Mononuclear cell (primary cell): ENCODE data around the gene TFEB. TPM values are rescaled to one million over a fixed set of nuclear protein-coding genes. Genes with fewer than 3 reads are reported as not detected.

Experiments used
- H3K27me3 ChIP-seq: 2 replicates; pipeline ENCODE4 v1.6.0; 2011; ENCODE audit warnings: low read length, control low read depth; ENCODE audit not compliant: insufficient read depth
- H3K4me1 ChIP-seq: 2 replicates; pipeline ENCODE4 v1.5.1; 2011; ENCODE audit warnings: mild to moderate bottlenecking, low read length, control low read depth; ENCODE audit not compliant: insufficient read depth
- H3K4me3 ChIP-seq: 2 replicates; pipeline ENCODE4 v1.5.1; 2011; ENCODE audit warnings: mild to moderate bottlenecking, low read length, moderate library complexity
- H3K9me3 ChIP-seq: 2 replicates; pipeline ENCODE4 v1.5.1; 2011; ENCODE audit warnings: low read depth, mild to moderate bottlenecking, control low read depth, low read length
- total RNA-seq: library from RNA; depleted of rRNA; stranded (reverse); fragments of >200 nt; gene quantifications from one replicate; pipeline ENCODE4 v1.2.3, GENCODE V29; 2012

Gene TFEB
- total RNA-seq, 1 donor: 18.1 TPM

DNA sequence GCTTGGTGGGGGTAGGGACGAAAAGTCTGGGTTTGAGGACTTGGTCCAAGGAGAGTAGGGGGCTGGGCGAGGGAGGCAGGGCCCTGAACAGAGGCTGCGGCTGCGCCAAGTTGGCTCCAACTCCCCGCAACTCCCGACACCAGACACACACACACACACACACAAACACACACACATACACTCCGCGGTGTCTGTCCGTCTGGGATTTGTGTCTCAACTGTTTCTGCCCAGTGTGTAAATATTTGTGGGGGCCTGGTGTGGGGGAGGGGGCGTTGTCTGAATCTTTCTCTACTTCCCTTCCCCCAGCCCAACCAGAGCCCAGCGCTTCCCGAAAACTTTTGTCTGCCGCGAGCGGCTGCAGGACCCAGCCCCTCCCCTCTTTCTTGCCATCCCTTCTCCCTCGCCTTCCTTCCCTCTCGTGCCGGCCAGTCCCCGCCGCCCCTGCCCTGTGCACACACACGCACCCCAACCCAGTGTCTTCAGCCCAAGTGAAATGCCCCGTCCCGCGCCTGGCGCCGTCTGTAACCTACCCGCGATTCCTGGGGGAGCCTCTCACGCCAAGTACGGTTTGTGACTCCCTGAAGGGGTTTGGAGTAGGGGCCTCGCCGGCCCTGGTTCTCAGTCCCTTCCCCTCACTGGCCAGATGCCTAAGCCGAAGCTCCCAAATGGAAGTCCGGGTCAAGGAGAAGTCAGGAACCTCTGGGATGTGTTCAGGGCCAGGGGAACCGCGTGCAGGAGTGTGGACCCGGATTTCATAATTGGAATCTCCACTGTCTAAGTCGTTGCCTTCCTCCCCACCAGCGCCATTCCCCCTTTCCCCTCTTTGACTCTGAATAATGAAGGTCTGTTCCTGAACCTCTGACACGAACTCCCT lies 96.2 kb downstream of the TFEB start:
- no peak overlapping the region for H3K4me3 ChIP-seq
- peaks cover 4% of the 10 kb centered on the region for H3K4me1 ChIP-seq
- H3K9me3 ChIP-seq: no peaks in the 10 kb centered on the region
- H3K27me3 ChIP-seq: peaks cover 38% of the 10 kb centered on the region

DNA sequence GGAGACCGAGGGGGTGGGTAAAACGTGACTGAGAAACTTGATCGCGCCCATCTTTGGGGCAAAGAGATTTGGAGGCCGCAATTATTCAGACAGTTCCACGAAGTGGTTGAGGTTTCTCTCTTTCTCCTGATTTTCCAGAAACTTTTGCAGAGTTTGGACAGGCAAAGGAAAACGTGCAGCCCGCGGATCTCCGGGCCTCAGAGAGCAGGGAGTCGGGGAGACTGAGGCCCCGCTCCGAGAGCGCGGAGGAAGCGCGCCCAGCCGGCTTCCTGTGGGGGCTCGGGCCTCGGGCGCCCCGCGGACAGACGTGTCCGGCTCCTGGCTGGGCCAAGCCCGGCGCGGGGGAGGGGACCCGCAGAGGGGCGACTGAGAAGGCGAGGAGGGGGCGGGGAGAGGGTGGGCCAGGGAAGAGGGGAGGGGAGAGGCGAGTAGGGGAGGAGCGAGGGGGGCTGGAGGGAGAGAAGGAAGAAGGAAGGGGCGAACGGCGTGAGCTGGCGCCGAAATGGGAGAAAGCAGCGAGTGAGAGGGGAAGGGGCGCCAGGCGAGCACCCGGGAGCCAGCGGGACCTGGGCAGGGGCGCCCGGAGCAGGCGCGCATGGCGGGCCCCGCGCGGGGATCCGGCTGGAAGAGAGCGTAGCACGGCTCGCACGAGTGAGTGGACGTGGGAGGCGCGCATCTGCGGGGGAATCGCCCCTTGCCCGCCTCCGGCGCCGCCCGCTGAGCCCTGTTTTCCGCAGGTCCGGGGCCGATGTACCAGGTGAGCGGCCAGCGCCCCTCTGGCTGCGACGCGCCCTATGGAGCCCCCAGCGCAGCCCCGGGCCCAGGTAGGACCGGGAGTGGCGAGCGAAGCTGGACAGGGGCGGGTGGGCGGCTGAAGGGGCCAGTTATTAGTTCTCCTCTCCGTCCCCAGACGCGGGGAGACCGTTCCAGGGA lies 97.1 kb downstream of the TFEB start, which contains the start of gene MDFI:
TSS of gene MDFI (plus strand) at position 467 of the 933 bp plus-strand sequence. CDS start at position 749, 282 bp downstream.
- Histone ChIP-seq H3K27me3 (peaks cover 38% of the 10 kb centered on the region), H3K4me3 (no peak within 1 kb of the TSS), H3K4me1 (peaks cover 4% of the 10 kb centered on the region), H3K9me3 (no peaks in the 10 kb centered on the region)

DNA sequence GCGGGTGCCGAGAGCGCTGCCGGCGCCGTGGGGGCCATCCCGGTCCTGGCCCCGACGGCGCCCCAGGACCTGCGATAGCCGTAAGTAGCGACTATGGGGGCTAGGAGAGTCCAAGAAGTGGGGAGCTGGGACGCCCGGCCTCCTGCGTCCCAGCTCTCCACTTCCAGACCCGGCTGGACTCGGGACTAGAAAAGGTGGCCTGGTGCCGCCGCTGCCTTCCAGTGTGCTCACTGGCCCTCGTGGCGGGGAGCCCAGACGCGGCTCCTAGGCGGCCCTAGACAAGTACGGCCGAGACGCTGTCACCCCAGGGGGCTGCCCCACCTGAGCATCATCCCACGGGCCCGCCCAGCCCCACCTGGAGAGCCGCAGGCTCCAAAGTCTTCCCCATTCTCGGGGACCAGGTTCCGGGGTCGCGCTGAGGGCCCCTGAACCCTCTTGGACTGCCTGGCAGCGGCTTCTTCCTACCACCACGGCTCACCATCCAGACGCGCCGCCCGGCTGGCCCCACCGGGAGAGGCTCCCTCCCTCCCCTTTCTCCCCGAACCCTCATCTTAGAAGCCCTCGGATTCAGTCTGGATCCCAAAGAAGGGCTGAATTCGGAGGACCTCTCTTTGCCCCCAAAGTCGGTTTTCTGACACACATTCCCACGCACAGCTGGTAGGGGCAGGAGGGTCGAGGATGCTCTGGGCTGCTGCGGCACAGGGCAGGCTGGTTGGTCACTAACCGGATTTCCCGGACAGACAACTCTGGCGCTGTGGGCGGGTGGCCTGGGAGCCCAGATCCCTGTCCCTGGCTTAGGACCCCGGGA lies 98.0 kb downstream of the TFEB start:
- no peak overlapping the region for H3K4me3 ChIP-seq
- H3K27me3 ChIP-seq: peaks cover 38% of the 10 kb centered on the region
- H3K9me3 ChIP-seq: no peaks in the 10 kb centered on the region
- peaks cover 4% of the 10 kb centered on the region for H3K4me1 ChIP-seq

DNA sequence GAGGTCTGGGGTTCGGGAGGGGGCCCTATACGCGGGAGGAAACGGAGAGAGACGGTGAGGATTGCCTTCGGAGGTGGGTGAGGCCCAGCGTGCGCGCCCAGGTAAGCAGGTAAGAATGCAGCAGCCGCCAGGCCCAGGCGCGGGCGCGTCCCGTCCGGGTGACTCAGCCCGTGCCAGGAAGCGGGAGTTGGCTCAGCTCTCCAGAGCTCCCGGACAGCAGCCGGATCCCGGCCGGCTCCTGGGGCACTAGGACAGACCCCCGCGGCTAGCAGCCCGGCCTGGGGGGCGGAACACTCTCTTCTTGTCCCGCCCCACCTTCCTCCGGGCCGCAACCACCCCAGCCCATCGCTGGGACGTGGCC lies 98.6 kb downstream of the TFEB start:
- no peaks in the 10 kb centered on the region for H3K9me3 ChIP-seq
- H3K27me3 ChIP-seq: peaks cover 38% of the 10 kb centered on the region
- peaks cover 4% of the 10 kb centered on the region for H3K4me1 ChIP-seq
- no peak overlapping the region for H3K4me3 ChIP-seq

DNA sequence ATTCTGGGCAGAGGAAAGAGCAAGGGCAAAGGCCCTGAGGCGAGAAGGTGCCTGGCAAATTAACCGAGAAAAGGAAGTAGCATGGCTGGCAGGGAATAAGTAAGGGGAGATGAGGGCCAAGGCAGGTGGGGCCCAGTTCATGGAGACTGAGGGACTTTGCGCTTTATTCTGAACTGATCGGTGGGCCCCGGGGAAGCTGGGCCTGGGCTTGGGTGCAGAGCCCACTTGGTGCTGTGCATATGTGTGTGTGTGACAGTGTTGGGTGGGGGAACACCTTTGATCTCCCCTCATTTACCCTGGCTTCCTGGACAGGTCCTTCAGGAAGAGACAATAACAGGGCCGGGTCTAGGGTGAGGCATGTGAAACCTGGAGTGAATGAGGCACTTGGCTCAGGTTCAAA lies 100.0 kb downstream of the TFEB start:
- H3K9me3 ChIP-seq: no peaks in the 10 kb centered on the region
- H3K4me1 ChIP-seq: peaks cover 4% of the 10 kb centered on the region
- H3K4me3 ChIP-seq: no peak overlapping the region
- peaks cover 38% of the 10 kb centered on the region for H3K27me3 ChIP-seq

DNA sequence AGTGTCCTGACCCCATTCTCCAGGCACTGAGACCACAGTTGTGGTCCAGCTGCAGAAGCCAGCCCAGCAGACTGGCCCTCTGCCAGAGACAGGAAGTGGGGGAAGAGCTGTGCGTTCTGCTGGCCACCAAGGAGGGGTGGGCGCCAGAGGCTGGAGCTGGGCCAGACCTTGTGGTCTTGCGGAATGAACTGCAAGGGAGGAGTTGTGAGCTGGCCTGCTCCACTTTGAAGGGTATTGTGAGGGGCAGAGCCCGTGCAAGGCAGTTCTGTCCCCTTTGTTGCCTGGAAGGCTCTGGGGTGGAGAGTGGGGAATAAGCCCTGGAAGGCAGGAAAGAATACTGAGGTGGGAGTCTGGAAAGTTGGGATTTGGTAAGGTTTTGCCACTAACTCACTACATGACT lies 100.8 kb downstream of the TFEB start:
- peaks cover 4% of the 10 kb centered on the region for H3K4me1 ChIP-seq
- no peaks in the 10 kb centered on the region for H3K9me3 ChIP-seq
- peaks cover 32% of the 10 kb centered on the region for H3K27me3 ChIP-seq
- no peak overlapping the region for H3K4me3 ChIP-seq

Other genes starting within 250 kb of the TFEB start
- 3.5 TPM for gene FOXP4, start 189.2 kb downstream of the TFEB start, total RNA-seq
- not detected for gene MDFI, start 97.1 kb downstream of the TFEB start, total RNA-seq
- gene PGC, start 11.8 kb upstream of the TFEB start, total RNA-seq: 0.10 TPM
- 2.1 TPM for gene FRS3, start 44.3 kb upstream of the TFEB start, total RNA-seq
- 0.31 TPM for gene PRICKLE4, start 45.2 kb upstream of the TFEB start, total RNA-seq
- 56.3 TPM for gene TOMM6, start 52.1 kb upstream of the TFEB start, total RNA-seq
- gene USP49, start 159.8 kb upstream of the TFEB start, total RNA-seq: 3.5 TPM
- 2.5 TPM for gene MED20, start 185.5 kb upstream of the TFEB start, total RNA-seq
- 3.8 TPM for gene BYSL, start 185.9 kb upstream of the TFEB start, total RNA-seq
- 219 TPM for gene CCND3, start 206.2 kb upstream of the TFEB start, total RNA-seq